WTC11 (cell line): ENCODE measurements around the gene HOXC4. TPM values are rescaled to one million over a fixed set of nuclear protein-coding genes. Genes with fewer than 3 reads are reported as not detected.

Experiments used
- ATAC-seq: fragments of 200-7000 bp; cut with Tn5 transposase; 2 replicates; pipeline ENCODE4 v1.10.0; 2021; ENCODE audit warnings: mild to moderate bottlenecking, moderate library complexity
- CTCF ChIA-PET: fragments of 300-600 bp; sonication (Branson Sonifier 250); formaldehyde crosslinking; loops from one replicate; lab custom pipeline; 2021; ENCODE audit warnings: antibody characterized with exemption; lab: Charles Lee
- POLR2A ChIA-PET: fragments of 350-600 bp; sonication (Branson Sonifier 250); formaldehyde crosslinking; loops from one replicate; lab custom pipeline; 2021; ENCODE audit warnings: antibody characterized with exemption; lab: Charles Lee
- DNase-seq: peaks from one replicate; pipeline ENCODE4 v3.0.0; 2021; ENCODE audit warnings: low spot score
- H3K27ac Mint-ChIP-seq: 2 replicates; pipeline ENCODE4 v1.8.0; 2021; ENCODE audit warnings: mixed read lengths
- H3K27me3 Mint-ChIP-seq: 2 replicates; pipeline ENCODE4 v1.8.0; 2021; ENCODE audit warnings: low read depth, mild to moderate bottlenecking, moderate library complexity, mixed read lengths
- H3K36me3 Mint-ChIP-seq: 2 replicates; pipeline ENCODE4 v1.8.0; 2021; ENCODE audit warnings: mixed read lengths
- H3K4me1 Mint-ChIP-seq: 2 replicates; pipeline ENCODE4 v1.8.0; 2022; ENCODE audit warnings: mixed read lengths
- H3K4me3 Mint-ChIP-seq: 2 replicates; pipeline ENCODE4 v1.8.0; 2021; ENCODE audit warnings: mild to moderate bottlenecking, moderate library complexity, mixed read lengths
- H3K9me3 Mint-ChIP-seq: 2 replicates; pipeline ENCODE4 v1.8.0; 2021; ENCODE audit warnings: mixed read lengths
- CBFB ChIP-seq: sonication (generic); formaldehyde crosslinking; IDR thresholded peaks from 2 replicates; pipeline ENCODE4 v1.8.1; 2022; ENCODE audit warnings: mild to moderate bottlenecking, low read depth, missing genetic modification reagents
- EMX1 ChIP-seq: fragments of 250-450 bp; sonication (Bioruptor Pico); IDR thresholded peaks from 2 replicates; pipeline ENCODE4 v1.8.0; 2021; ENCODE audit warnings: mild to moderate bottlenecking
- GABPB1 ChIP-seq: sonication (generic); formaldehyde crosslinking; IDR thresholded peaks from 2 replicates; pipeline ENCODE4 v1.8.1; 2023; ENCODE audit warnings: mild to moderate bottlenecking, missing genetic modification reagents
- GRHL2 ChIP-seq: fragments of 250-450 bp; sonication (Bioruptor Pico); IDR thresholded peaks from 2 replicates; pipeline ENCODE4 v1.8.0; 2022; ENCODE audit warnings: mild to moderate bottlenecking, moderate library complexity; ENCODE audit not compliant: insufficient replicate concordance, severe bottlenecking
- IRF2 ChIP-seq: sonication (generic); formaldehyde crosslinking; IDR thresholded peaks from 2 replicates; pipeline ENCODE4 v1.8.0; 2022; ENCODE audit warnings: low read depth, missing genetic modification reagents, borderline replicate concordance
- JAZF1 ChIP-seq: fragments of 250-450 bp; sonication (Bioruptor Pico); IDR thresholded peaks from 2 replicates; pipeline ENCODE4 v1.9.0; 2021; ENCODE audit warnings: moderate library complexity, mild to moderate bottlenecking, inconsistent platforms
- MXD4 ChIP-seq: fragments of 250-450 bp; sonication (Bioruptor Pico); IDR thresholded peaks from 2 replicates; pipeline ENCODE4 v1.8.0; 2021; ENCODE audit warnings: mild to moderate bottlenecking, moderate library complexity, borderline replicate concordance
- NFYB ChIP-seq: sonication (generic); formaldehyde crosslinking; conservative IDR thresholded peaks from 2 replicates; pipeline ENCODE4 v1.8.0; 2022; ENCODE audit warnings: low read depth, missing genetic modification reagents
- NR1H2 ChIP-seq: sonication (generic); formaldehyde crosslinking; IDR thresholded peaks from 2 replicates; pipeline ENCODE4 v1.9.0; 2021; ENCODE audit warnings: mild to moderate bottlenecking, moderate library complexity, missing genetic modification reagents
- NR2C2 ChIP-seq: sonication (generic); formaldehyde crosslinking; IDR thresholded peaks from 2 replicates; pipeline ENCODE4 v1.8.0; 2022; ENCODE audit warnings: mild to moderate bottlenecking, missing genetic modification reagents
- PRRX2 ChIP-seq: fragments of 250-450 bp; sonication (Bioruptor Pico); IDR thresholded peaks from 2 replicates; pipeline ENCODE4 v1.8.0; 2021; ENCODE audit warnings: mild to moderate bottlenecking
- SP1 ChIP-seq: sonication (generic); formaldehyde crosslinking; conservative IDR thresholded peaks from 2 replicates; pipeline ENCODE4 v1.8.1; 2022; ENCODE audit warnings: missing genetic modification reagents
- TCF7 ChIP-seq: sonication (generic); formaldehyde crosslinking; IDR thresholded peaks from 2 replicates; pipeline ENCODE4 v1.8.0; 2022; ENCODE audit warnings: mild to moderate bottlenecking, low read depth, missing genetic modification reagents, moderate library complexity
- TEAD4 ChIP-seq: sonication (generic); formaldehyde crosslinking; IDR thresholded peaks from 2 replicates; pipeline ENCODE4 v1.8.0; 2022; ENCODE audit warnings: mild to moderate bottlenecking, missing genetic modification reagents
- USF1 ChIP-seq: sonication (generic); formaldehyde crosslinking; IDR thresholded peaks from 2 replicates; pipeline ENCODE4 v1.8.0; 2022; ENCODE audit warnings: mild to moderate bottlenecking, missing genetic modification reagents
- USF2 ChIP-seq: sonication (generic); formaldehyde crosslinking; IDR thresholded peaks from 2 replicates; pipeline ENCODE4 v1.8.1; 2023; ENCODE audit warnings: mild to moderate bottlenecking, missing genetic modification reagents, moderate library complexity
- ZNF219 ChIP-seq: sonication (generic); formaldehyde crosslinking; IDR thresholded peaks from 2 replicates; pipeline ENCODE4 v1.8.0; 2023; ENCODE audit warnings: missing genetic modification reagents, mild to moderate bottlenecking, borderline replicate concordance
- ZNF396 ChIP-seq: fragments of 250-450 bp; sonication (Bioruptor Pico); IDR thresholded peaks from 2 replicates; pipeline ENCODE4 v1.8.0; 2021; ENCODE audit warnings: mild to moderate bottlenecking, moderate library complexity, borderline replicate concordance
- total RNA-seq: library from RNA; stranded (reverse); gene quantifications from 3 replicates; pipeline ENCODE4 v1.2.3, GENCODE V29; 2021
- TF ChIP-seq, protein P1 (sequence below): fragments of 250-450 bp; sonication (Bioruptor Pico); IDR thresholded peaks from 2 replicates; pipeline ENCODE4 v1.9.0; 2021; ENCODE audit warnings: moderate library complexity, mild to moderate bottlenecking, inconsistent platforms, borderline replicate concordance
- TF ChIP-seq, protein P2 (sequence below): fragments of 250-450 bp; sonication (Bioruptor Pico); IDR thresholded peaks from 2 replicates; pipeline ENCODE4 v1.9.0; 2021; ENCODE audit warnings: mild to moderate bottlenecking
- TF ChIP-seq, protein P3 (sequence below): sonication (generic); formaldehyde crosslinking; IDR thresholded peaks from 2 replicates; pipeline ENCODE4 v1.8.1; 2022; ENCODE audit warnings: low read depth, missing genetic modification reagents, borderline replicate concordance

HOXC4 gene
- total RNA-seq, 1 experiment from 2014 or later = 0.46 TPM

DNA sequence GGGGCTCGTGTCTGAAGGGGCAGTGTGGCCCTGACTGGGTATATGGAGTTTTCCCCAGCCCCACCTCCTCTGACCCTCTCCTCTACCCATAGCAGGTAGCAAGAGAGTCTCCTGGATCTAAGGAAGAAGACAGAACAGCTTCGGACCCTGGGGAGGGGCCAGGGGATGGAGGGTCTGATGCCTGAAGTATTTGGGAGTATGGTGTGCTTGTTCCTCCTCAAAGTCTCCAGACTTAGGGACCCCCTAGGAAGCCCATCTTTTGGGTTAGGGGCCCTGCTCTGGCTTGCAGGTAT is 45.4 kb upstream of the HOXC4 start (continued):
- no peak for TF ChIP-seq ZNF219 (CRISPR knock-in tag)

DNA sequence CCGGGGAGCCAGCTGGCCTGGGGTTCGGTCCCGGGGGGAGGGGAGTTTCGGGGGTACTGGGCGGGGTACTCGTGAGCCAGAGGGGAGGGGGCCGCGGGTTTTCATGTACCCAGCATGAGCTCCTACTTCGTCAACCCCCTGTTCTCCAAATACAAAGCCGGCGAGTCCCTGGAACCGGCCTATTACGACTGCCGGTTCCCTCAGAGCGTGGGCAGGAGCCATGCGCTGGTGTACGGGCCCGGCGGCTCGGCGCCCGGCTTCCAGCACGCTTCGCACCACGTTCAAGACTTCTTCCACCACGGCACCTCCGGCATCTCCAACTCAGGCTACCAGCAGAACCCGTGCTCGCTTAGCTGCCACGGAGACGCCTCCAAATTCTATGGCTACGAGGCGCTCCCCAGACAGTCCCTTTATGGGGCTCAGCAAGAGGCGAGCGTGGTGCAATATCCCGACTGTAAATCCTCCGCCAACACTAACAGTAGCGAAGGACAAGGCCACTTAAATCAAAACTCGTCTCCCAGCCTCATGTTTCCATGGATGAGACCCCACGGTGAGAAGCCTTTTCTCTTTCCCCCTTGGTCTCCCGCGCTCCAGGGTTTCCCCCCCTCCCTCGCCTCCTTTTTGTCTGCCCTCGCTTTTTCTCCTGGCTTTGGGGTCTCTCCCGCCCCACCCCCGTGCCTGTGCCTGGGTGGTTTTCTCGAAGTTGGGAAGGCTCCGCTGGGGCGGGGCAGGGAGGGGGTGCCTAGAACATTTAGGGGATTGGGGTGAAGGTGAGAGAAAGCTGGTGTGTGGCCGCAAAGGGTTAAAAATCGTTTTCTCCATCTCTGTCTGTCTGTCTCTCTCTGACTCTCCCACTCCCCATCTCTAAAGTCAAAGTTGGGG is 44.2 kb upstream of the HOXC4 start:
- Mint-ChIP-seq H3K27ac (no peak overlapping the region), H3K36me3 (no peaks in the 10 kb centered on the region), H3K4me1 (peaks cover 25% of the 10 kb centered on the region), H3K9me3 (no peaks in the 10 kb centered on the region), H3K4me3 (peak overlapping the region; percentile 35), H3K27me3 (peaks cover 100% of the 10 kb centered on the region)
- ChIA-PET POLR2A (interaction anchor here (0.7 kb wide), 1 partner anchor 19 kb away, joined by 3 read pairs; the partner anchor contains the start of gene HOXC6), CTCF (interaction anchor here (0.6 to 10.8 kb wide), 24 partner anchors 8 to 381 kb away, joined by 3 to 107 read pairs (median 5); partner anchors contain the start of genes HOXC10, HOXC11, HOXC5 and HOXC6)
- no peak for DNase-seq
- TF ChIP-seq NR1H2 (no peak), CBFB (no peak), NR2C2 (CRISPR knock-in tag) (no peak), IRF2 (CRISPR knock-in tag) (no peak), MXD4 (no peak), NFYB (CRISPR knock-in tag) (no peak), PRRX2 (CRISPR knock-in tag) (no peak), TEAD4 (no peak), USF2 (CRISPR knock-in tag) (no peak), GABPB1 (CRISPR knock-in tag) (no peak)
- TF ChIP-seq, protein P1, sequence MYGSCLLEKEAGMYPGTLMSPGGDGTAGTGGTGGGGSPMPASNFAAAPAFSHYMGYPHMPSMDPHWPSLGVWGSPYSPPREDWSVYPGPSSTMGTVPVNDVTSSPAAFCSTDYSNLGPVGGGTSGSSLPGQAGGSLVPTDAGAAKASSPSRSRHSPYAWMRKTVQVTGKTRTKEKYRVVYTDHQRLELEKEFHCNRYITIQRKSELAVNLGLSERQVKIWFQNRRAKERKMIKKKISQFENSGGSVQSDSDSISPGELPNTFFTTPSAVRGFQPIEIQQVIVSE (CRISPR knock-in tag) = no peak
- TF ChIP-seq, protein P2, sequence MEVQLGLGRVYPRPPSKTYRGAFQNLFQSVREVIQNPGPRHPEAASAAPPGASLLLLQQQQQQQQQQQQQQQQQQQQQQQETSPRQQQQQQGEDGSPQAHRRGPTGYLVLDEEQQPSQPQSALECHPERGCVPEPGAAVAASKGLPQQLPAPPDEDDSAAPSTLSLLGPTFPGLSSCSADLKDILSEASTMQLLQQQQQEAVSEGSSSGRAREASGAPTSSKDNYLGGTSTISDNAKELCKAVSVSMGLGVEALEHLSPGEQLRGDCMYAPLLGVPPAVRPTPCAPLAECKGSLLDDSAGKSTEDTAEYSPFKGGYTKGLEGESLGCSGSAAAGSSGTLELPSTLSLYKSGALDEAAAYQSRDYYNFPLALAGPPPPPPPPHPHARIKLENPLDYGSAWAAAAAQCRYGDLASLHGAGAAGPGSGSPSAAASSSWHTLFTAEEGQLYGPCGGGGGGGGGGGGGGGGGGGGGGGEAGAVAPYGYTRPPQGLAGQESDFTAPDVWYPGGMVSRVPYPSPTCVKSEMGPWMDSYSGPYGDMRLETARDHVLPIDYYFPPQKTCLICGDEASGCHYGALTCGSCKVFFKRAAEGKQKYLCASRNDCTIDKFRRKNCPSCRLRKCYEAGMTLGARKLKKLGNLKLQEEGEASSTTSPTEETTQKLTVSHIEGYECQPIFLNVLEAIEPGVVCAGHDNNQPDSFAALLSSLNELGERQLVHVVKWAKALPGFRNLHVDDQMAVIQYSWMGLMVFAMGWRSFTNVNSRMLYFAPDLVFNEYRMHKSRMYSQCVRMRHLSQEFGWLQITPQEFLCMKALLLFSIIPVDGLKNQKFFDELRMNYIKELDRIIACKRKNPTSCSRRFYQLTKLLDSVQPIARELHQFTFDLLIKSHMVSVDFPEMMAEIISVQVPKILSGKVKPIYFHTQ (CRISPR knock-in tag) = no peak
- no peak for ATAC-seq

DNA sequence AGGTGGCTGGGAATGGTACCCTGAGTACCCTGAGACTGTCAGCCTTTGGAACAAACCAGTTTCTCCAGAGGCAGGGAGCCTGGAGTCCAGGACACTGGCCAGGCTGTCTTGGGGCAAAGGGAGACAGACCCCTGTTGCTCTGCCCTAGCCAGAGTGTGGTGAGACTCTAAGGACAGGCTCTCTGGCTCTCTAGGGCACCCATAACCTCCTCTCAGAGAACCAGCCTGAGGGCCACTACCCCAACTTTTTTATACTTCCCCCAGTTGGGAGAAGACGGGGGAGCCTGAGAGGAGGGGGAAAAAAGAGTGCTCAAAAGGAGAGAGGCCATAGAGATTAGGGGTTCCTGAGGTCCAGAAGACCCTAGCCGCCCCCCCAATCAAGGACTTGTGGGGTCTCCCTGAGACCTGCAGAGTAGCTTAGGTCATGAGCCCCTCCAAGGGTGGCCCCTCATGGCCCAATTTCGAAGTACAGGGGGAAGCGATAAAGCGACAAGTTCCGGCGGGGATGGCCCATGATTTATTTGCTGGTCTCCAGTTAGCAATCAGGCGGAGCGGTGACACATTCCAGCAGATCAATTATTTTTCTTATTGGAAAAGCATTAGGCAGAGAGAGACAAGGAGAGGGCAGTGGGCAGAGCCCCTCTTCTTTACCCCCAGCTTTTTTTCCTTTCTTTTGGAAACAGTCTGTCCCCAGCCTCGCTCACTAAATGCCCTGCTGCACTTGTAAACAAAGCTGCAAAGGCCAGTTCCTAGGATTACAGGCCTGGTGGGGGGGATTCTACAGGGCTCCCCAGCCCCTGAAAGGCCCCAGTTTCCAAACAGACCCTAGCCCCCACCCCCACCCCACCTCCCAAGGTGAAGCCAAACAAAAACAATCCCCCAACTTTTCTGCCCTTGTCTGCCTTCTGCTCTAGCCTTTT is 43.3 kb upstream of the HOXC4 start:
- H3K27me3 Mint-ChIP-seq = peaks cover 100% of the 10 kb centered on the region
- CTCF ChIA-PET = interaction anchor here (1.0 to 1.6 kb wide), 4 partner anchors 11 to 181 kb away, joined by 3 to 6 read pairs (median 4); partner anchors contain the start of gene HOXC13
- H3K4me1 Mint-ChIP-seq = peaks cover 28% of the 10 kb centered on the region
- DNase-seq (no peak), ATAC-seq (no peak)
- no peak overlapping the region for H3K27ac Mint-ChIP-seq
- H3K4me3 Mint-ChIP-seq = no peak overlapping the region
- H3K9me3 Mint-ChIP-seq = no peaks in the 10 kb centered on the region
- H3K36me3 Mint-ChIP-seq = no peaks in the 10 kb centered on the region
- POLR2A ChIA-PET = no interaction called here
- TF ChIP-seq GRHL2 (no peak), EMX1 (CRISPR knock-in tag) (no peak), ZNF396 (CRISPR knock-in tag) (no peak), NFYB (CRISPR knock-in tag) (no peak), JAZF1 (no peak), TCF7 (CRISPR knock-in tag) (no peak), SP1 (CRISPR knock-in tag) (no peak), IRF2 (CRISPR knock-in tag) (no peak), USF1 (no peak), NR2C2 (CRISPR knock-in tag) (no peak)
- TF ChIP-seq, protein P1 (CRISPR knock-in tag) = no peak
- TF ChIP-seq, protein P3, sequence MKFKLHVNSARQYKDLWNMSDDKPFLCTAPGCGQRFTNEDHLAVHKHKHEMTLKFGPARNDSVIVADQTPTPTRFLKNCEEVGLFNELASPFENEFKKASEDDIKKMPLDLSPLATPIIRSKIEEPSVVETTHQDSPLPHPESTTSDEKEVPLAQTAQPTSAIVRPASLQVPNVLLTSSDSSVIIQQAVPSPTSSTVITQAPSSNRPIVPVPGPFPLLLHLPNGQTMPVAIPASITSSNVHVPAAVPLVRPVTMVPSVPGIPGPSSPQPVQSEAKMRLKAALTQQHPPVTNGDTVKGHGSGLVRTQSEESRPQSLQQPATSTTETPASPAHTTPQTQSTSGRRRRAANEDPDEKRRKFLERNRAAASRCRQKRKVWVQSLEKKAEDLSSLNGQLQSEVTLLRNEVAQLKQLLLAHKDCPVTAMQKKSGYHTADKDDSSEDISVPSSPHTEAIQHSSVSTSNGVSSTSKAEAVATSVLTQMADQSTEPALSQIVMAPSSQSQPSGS (CRISPR knock-in tag) = no peak
